Measurements from ENCODE around the gene SNAPIN.

- TF ChIP-seq POLR2AphosphoS5 (IDR thresholded peaks at IDR 0.05) (no peak), POLR2A (IDR thresholded peaks at IDR 0.05) (no peak), EP300 (IDR thresholded peaks at IDR 0.05) (no peak)
- TF ChIP-seq, protein P1, sequence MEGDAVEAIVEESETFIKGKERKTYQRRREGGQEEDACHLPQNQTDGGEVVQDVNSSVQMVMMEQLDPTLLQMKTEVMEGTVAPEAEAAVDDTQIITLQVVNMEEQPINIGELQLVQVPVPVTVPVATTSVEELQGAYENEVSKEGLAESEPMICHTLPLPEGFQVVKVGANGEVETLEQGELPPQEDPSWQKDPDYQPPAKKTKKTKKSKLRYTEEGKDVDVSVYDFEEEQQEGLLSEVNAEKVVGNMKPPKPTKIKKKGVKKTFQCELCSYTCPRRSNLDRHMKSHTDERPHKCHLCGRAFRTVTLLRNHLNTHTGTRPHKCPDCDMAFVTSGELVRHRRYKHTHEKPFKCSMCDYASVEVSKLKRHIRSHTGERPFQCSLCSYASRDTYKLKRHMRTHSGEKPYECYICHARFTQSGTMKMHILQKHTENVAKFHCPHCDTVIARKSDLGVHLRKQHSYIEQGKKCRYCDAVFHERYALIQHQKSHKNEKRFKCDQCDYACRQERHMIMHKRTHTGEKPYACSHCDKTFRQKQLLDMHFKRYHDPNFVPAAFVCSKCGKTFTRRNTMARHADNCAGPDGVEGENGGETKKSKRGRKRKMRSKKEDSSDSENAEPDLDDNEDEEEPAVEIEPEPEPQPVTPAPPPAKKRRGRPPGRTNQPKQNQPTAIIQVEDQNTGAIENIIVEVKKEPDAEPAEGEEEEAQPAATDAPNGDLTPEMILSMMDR (IDR thresholded peaks at IDR 0.05): no peak
Observed at GRCh38 chr1:153662269-153662668, 3.8 kb downstream of the SNAPIN start.

All from gastroesophageal sphincter (tissue), 3 donors.